ENCODE measurements around the gene WASF2.
"Not testable (repeated sequence)": the region's sequence is repeated elsewhere in the genome, so short reads cannot be mapped to it uniquely, and the experiment has no call there.

The WASF2 gene

DNA sequence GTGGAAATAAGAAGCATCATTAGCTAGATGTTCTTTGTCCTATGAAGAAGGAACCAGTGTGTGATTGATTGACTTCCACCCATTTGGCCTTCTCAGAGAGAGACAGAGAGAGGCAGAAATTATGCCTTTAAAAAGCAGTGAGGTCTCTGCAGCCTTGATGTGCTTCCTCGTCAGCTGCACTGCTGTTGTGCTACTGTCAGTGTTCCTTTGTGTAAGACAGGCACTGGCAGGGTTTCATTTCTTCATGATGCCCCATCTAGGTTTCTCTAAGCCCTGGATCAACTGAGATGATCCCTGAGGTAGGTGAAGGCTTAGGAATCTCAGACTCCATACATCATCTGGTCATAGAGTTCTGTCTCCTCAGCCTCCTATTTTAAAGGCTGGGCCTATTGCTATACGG lies 62.6 kb downstream of the WASF2 start:
- no peak for DNase-seq (ENCODE audit: low read depth, low spot score)

DNA sequence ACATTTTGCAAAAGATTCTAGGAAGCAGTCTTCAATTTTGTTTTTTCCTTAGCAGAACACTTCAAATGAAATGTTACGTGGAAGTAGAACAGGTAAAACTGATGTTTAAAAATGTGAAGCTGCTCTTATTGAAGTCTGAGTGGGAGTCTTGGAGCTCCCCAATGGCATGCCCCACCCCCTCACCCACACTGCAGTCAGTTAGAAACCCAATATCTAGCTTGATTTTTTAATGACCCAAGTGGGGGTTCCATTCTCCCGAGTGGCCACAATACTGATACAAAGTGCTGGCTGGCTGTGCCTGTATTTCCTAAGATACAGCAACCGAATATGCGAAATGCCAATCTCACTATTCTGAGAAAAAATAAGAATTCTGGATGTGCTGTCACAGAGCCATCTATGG lies 66.3 kb downstream of the WASF2 start:
- DNase-seq (ENCODE audit: low read depth, low spot score) = no peak

DNA sequence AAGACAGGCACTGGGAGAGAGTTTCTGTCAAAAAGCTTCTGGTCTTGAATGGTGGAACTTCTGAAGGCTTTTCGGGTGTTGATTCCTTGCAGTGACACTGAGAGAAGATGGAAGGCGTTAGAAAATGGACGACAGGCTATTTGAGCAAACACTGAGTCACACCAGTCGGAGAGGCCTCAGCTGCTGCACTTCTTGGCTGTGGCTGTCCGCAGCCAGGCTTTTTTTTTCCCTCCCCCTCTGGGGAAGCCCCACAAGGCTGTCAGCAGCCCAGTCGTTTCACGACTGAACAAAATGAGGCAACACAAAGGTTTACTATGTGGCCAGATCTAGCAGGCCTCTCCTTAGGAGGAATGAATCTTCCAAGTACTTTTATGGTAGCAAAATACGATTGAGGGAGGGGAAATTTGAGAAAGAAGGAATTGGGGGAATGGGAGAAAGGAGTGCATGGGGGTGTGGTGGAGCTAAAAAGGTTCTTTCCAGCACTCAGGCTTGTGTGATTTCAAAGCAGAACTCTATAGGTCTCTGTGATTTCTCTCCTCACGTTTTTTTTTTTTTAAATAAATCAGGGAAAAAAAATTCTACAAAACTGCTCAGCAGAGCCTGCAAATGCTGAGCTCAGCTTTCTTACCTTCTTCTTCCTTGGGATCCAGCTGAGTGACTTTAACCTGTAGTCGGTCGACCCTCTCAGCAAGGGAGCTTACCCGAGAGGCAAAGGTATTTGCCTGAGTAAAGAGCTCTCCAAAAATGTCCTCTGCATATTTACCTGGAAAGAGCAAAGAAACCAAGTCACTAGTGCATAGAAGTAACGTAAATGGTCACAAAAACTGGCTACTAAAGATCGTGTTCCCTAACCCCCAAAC lies 71.4 kb downstream of the WASF2 start:
- DNase-seq (ENCODE audit: low read depth, low spot score) = no peak

DNA sequence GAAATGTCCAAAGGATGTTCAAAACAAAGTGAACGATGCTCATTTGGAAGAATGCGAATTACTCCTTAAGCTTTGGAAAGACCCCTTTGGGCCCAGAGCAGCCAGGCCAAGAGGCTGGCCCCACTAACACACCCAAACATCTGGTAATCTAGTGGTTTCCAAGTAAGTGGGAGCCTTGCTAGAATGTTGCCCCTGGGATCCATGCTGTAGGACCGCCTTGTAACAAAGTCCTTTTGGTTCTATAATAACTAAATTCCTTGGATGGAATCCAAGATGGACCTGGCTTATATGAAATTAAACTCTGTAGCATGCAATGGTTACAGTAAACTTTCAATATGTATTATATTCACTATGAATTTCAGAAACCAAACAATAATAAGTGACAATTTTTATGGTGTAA lies 72.3 kb downstream of the WASF2 start:
- no peak for DNase-seq (ENCODE audit: low read depth, low spot score)

DNA sequence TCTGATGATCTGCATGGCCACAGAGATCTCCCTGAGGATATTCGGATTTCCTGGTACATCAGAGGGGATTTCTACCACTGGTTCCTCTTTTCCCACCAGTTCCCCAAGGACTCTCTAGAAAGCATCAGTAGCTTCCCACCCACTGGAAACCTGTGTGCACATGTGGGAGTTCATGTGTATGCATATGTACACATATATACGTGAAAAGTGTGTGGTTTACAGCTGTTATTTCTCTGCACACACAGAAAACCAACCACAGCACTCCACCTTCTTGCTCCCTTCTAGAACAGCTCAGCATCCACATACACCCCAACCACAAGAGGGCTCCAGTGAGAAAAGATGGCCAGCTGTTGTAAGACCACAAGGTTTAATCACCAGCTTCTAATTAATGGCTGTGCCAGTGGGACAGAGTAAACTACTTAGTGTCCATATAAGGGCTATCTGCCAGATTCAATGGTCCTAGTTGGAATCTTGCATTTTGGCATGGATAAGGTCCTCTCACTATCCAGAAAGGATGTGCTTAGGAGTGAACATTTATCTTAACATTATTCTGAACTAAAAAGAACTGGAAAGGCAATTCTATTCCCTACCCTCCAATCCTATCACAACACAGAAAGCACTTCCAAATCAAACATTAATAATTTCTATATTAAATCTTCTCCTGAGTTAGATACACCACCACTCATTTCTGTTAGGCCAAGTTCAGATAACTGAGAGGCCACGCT lies 73.4 kb downstream of the WASF2 start:
- DNase-seq (ENCODE audit: low read depth, low spot score) = no peak

DNA sequence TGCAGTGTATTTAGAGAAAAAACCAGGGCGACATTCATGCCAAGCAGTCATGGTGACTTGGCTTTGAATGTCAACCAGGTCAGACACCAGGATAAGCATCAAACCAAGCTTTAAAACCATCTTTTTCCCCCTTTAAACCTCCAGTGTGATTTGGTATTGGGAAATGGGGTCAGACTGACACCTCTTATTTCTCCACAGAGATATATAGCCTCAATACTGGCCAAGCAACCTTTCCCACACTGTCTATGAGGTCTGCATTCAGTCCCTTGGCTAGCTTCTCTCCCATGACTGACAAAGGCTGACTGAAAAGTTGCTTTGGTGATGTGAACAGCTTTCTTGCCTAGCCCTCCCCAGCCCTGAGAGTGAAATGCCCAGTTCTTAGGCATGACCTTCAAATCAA lies 75.9 kb downstream of the WASF2 start:
- DNase-seq (ENCODE audit: low read depth, low spot score) = no peak

DNA sequence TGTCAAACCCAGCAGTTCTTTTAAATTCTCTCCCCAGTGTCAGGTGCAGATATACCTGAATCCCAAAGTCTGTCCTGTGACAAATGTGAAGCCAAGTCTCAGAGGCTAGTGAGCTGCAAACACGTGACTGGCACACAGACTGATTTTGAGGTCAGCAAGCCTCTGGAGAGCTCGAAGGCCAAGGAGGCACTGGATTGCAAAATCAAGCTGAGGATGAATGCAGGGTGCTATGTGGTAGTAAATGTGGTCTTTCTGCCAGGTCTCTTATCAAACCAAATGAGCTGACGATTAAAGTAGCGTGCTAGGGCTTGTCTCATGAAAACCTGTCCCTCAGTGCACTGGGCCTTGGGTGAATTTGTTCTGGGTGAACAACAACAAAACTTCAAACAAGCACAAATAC lies 77.0 kb downstream of the WASF2 start:
- DNase-seq (ENCODE audit: low read depth, low spot score) = no peak

DNA sequence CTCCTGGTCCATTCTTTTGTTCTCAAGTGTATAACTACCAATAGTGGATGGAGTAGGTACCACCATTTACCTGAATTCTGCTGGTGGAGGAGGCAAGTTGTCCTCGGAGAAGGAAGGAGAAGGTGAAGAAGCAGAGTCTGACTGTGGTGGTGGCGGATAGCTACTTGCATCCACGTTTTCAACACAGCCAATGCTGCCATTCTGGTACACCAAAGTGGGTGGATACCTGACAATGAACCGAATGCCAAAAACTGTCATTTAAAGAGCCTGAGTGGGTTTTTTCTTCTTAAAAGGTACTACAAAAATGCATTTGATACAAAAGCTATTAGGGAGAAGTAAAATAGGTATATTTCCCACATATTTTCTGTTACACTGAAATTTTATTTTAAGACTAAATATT lies 77.5 kb downstream of the WASF2 start:
- DNase-seq (ENCODE audit: low read depth, low spot score) = no peak

DNA sequence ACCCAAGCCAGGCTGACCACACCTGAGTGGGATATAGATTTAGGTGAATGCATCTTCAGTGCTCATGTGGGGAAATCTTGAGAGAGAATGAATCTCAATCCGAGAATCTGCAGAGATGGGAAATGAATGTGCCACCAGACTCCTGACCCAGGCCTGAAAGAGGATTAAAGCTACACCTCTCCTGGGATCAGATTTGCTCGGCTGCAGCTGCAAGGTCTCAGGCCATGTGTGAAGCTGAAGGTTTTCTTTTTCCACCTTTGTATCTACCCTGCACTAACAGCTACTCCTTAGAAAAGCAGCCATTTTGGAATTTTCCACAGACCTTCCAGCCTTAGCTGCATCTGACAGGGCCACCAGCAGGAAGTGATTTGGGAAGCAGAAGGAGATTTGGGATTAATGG lies 79.3 kb downstream of the WASF2 start:
- DNase-seq (ENCODE audit: low read depth, low spot score) = no peak

DNA sequence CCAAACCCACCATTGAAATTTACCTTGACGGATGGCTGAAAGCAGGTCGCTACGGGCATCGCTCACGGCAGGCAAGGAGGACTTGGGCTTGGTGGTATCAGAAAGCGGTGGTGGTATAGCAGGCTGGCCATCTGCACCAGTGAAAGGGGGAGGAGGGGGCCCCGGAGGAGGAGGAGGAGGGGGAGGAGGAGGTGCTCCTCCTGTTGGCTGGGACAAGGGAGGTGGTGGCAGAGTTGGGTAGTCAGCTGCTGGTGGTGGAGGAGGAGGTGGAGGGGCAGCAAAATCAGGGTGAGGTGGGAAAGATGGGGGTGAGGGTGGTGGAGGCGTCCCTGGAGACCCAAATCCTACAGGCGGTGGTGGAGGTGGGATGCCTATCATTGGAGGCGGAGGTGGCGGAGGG lies 80.3 kb downstream of the WASF2 start:
- DNase-seq (ENCODE audit: low read depth, low spot score) = no peak

DNA sequence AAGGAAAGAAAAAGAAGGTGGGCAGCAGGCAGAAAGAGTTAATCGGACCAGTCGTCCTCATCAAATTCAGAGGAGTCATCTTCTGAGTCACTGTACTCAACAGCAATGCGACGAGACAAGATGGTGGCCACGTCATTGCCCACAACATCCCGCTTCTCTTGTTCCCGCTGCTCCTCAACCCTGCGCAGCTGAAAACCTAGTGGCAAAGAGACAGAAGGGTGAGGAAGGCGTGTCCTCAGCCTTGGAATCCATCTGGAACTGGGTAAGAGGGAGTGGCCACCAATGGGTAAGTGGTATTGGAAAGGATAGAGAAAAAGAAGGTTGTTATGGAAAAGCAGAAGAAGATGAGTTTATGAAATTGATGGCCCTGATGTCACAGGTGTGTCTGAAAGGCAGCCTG lies 81.8 kb downstream of the WASF2 start:
- DNase-seq (ENCODE audit: low read depth, low spot score) = no peak

DNA sequence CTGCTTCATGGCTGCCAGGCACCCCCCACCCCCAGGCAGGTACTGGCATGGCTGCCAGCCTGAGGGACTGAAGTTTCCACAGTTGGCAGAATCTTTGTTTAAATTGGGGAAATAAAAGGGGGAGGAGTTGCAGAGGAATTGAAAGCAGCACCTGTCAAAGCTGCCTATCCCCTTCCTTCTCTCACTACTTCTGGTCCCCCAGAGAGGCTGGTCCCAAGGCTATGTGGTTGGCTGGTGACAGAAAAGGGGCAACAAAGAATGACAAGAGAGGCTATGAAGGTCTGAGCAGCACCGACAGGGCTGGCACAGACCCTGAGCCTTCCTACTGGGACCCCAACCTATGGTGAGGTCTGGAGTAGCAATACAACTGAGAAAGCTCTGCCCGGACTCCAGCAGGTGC lies 83.2 kb downstream of the WASF2 start:
- not testable (repeated sequence) for DNase-seq (ENCODE audit: low read depth, low spot score)

DNA sequence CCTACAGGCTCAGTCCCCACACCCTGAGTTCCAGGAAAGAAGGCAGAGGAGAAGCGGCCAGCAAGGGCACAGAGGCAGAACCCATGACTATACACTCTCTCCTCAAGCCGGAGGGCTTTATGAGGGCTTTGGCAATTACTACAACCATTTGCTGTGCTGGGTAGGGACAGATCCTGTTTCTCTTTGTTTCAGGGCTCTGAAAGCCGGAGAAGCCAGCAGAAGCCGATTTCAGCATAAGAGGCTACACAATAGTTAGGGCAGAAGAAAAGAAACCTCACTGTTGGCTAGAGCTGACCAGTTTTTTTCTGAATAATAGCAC lies 83.6 kb downstream of the WASF2 start:
- no peak for DNase-seq (ENCODE audit: low read depth, low spot score)

DNA sequence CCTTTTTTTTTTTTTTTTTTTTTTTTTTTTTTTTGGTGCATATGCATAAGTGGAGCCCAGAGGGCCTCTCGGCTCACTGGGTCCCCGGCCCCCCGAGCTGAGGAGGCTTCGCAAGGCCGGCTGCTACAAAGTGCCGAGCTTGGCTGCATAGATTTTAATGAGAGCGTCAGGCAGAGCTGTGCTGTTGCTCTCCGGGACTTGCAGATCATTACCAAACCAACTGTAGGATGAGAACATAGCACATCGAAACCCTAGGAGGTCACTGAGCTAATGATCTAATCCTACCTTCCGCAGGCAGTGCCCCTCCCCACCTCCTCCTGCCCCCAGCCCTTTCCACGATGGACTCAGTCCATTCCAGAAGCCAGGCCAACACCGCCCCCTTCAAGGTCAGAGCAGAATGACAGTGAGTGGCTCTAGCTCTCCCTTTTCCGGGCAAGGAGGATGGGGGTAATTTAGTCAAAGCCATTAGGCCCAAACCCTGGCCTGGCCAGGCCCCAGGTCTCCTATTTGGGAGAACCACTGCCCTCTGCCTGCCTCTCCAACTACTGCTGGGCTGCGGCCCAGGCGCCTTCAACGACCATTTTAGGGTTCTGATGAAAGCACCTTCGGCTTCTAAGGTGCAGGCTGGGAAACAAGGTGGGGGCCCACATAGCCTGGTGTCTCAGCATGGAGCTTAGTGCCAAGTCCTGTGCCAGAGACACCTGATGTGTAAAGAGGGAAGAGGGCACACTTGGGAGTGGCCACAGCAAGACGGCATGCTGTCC lies 84.2 kb downstream of the WASF2 start:
- DNase-seq (ENCODE audit: low read depth, low spot score) = not testable (repeated sequence)

DNA sequence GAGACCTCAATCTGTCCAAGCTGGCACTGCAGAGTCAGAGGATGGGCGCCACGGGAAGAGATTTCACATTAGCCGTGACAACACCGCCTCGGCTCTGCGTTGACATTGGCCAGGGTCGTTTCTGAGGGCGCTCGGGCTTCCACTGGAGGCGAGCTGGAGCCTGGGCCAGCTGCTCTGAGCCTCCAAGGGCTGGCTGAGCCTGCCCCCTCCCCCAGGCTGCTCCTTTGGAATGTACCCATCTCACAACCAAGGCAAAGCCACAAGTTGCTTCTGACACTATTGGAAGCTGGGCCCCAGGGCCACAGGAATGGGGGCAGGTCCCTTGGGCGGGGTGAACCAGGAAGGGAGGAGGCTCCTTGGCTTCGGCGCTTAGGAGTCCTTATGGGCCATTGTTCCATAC lies 84.9 kb downstream of the WASF2 start:
- no peak for DNase-seq (ENCODE audit: low read depth, low spot score)

DNA sequence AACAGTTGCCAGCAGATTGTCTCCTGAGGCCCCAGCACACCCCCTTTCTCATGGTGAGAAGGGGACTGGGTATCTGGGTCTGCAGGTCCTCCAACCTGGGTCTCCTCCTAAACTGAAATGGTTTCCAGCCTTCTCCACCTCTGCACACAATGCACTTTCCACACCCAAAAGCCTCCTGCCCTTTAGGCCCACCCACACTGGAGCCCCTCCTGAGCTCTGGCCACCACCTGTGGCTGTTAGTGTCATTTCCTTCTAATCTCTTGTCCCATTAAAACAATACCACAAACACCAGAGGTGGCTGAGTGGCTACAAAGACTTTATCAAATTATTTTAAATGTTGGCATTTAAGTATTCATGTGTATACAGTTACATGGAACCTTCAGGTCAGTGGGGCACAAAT lies 86.0 kb downstream of the WASF2 start:
- DNase-seq (ENCODE audit: low read depth, low spot score) = no peak

DNA sequence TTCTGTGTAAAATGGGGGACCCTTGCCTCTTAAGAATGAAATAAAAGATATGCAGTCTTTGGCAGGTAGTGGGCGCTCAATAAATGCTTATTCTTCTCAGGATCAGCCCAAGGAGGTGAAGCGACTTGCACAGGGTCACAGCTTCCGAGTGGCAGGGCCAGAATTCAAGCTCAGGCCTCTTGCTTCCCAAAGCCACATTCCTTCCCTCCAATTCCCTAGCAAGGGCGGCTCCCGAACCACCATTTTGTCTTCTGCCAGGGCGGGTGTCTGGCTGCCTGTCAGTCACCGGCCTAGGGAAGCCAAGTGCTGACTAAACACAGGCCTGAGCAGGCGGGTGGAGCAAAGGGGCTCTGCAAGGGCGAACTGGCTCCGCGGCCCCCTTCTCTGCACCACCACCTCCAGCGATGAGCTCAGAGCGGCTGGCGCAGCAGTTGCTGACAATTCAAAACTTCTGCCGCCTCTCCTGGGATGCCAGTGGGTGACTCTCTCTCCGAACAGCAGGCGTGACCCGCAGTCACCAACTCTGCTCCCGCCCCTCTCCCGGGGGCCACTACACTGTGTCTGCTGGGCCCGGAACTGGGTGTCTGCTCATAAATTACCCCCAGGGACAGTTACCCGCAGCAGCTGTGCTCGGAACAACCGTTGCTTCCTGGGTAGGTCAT lies 86.8 kb downstream of the WASF2 start:
- DNase-seq (ENCODE audit: low read depth, low spot score) = no peak

DNA sequence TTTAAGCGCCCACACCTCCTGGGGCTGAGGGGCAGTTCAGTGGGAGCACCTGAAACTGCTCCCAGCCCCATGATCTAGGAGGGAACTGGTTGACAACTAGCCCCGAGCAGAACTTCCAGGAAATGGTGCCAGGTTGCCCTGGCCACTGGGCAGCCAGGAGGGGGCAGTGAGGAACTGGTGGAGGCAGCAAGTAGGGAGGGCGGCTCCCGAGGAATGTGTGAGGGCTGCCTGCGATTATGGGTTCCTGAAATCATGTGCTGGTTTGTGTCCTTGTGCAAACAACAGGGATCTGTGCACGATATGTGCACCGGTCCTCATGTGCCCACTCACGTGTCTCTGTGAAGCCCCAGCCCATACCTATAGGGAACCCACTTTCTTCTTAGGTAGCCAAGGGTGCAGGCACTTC lies 87.6 kb downstream of the WASF2 start:
- no peak for DNase-seq (ENCODE audit: low read depth, low spot score)

DNA sequence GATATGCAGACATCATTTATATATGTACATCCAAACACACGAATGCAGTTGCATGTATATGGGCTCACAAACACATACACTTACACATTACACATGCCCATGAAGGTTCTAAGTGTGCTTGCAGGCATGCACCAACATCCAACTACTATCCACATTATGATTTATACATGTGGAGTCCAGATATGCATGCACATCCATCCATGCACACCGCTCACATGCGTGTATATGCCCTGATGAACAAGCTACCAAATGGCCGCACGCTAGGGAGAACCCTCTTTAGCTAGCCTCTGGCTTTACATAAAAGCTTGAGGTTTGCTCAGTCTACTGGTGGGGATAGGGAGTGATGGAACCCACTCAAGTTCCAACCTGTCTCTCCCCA lies 89.0 kb downstream of the WASF2 start:
- DNase-seq (ENCODE audit: low read depth, low spot score) = no peak

DNA sequence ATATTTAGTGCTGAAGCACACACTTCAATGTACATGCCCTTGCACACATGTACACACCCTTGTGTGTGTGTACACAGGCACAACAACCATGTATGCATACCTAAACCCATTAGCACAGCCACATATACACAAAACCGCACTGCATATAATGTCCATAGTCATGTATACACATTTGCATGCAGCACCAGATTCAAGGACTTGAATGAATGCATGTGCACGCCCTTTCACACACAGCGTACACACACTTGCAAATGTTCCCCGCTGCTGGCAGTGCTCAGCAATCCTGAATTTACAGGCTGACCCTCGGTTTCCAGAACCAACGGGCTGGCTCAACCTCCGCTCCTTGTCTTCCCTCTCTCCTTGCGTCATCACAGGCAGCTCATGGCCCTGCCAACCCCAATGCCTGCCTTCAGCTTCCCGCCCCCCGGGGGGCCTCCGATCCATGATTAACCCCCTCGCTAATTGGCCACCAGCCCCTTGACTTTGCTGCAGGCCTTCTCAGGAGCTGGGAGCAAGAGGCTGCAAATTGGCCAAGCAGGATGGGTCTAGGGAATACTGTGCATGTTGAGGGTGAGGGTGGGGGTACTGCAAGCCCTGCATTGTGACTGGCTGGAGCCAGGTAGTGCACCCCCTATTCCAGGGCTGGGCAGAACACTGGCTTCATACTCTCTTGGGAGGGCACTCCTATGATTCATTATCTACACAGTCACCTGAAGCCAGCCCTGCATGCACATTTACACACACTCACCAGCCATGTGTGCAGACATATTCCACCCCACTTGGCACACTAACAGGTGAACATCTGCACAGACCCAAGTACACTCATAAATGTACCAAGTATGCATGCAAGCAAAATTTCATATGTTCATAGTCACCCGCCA lies 89.6 kb downstream of the WASF2 start:
- DNase-seq (ENCODE audit: low read depth, low spot score) = no peak
